ENCODE data around the gene OR8A1.
A peak's percentile ranks its signal among the peaks of the same experiment; 100 is the strongest.
"Not testable (repeated sequence)": the region's sequence is repeated elsewhere in the genome, so short reads cannot be mapped to it uniquely, and the experiment has no call there.

OR8A1 gene

GRCh38 chr11:124600621-124601320 is 31.0 kb downstream of the OR8A1 start:
- TF ChIP-seq CTCF (IDR thresholded peaks at IDR 0.05; ENCODE audit: low read depth, low read length, missing control alignments), result no peak
- no peak overlapping the region for H3K4me3 ChIP-seq (ENCODE audit: low read depth, low read length)
- in situ Hi-C loops (cut with HindIII; ENCODE audit: low sequenced_read_pairs), result no loop called here
- DNase-seq (ENCODE audit: low read depth), result no peak

- in situ Hi-C loops (cut with HindIII; ENCODE audit: low sequenced_read_pairs), result no loop called here
- H3K4me3 ChIP-seq (ENCODE audit: low read depth, low read length), result no peak overlapping the region
- no peak for DNase-seq (ENCODE audit: low read depth)
Measured at GRCh38 chr11:124602193-124602592, 32.4 kb downstream of the OR8A1 start.

DNA sequence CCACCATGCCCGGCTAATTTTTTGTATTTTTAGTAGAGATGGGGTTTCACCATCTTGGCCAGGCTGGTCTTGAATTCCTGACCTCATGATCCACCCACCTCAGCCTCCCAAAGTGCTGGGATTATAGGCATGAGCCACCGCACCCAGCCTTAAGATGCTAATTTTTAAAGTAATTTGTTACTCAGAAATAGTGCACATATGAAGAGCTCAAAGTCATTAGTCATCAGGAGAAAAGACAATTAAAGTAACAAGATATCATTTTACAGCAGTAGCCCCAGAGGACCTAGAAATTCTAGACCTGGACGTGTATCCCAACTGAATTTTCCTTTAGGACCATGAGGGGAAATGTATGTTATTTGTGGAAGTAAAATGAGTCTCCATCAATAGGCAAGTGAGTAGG is 32.9 kb downstream of the OR8A1 start:
- in situ Hi-C loops (cut with HindIII; ENCODE audit: low sequenced_read_pairs); DNase-seq (ENCODE audit: low read depth); H3K4me3 ChIP-seq (ENCODE audit: low read depth, low read length): not testable (repeated sequence)

More at GRCh38 chr11:124602193-124602592, 32.4 kb downstream of the OR8A1 start:
- TF ChIP-seq CTCF (IDR thresholded peaks at IDR 0.05; ENCODE audit: low read depth, low read length, missing control alignments), result no peak

DNA sequence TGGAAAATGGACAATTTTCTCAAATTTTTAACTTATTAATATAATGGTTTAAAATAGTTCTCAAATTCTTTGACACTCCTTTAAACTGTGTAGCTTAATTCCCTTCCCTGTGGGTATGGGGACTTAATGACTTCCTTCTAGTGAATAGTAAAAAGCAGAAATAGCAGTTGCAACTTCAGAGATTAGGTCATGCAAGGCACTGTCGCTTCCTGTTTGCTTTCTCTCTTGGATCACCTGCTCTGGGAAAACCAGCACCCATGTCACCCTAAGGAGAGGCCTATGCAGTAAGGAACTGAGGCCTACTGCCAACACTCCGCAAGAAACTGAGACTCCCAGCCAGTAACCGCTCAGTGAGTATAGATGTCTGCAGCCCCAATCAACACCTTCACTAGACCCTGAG is 35.9 kb downstream of the OR8A1 start:
- in situ Hi-C loops (cut with HindIII; ENCODE audit: low sequenced_read_pairs), result no loop called here
- no peak for TF ChIP-seq CTCF (IDR thresholded peaks at IDR 0.05; ENCODE audit: low read depth, low read length, missing control alignments)
- no peak for DNase-seq (ENCODE audit: low read depth)
- H3K4me3 ChIP-seq (ENCODE audit: low read depth, low read length), result no peak overlapping the region

- no peak for DNase-seq (ENCODE audit: low read depth)
- TF ChIP-seq CTCF (IDR thresholded peaks at IDR 0.05; ENCODE audit: low read depth, low read length, missing control alignments), result no peak
- H3K4me3 ChIP-seq (ENCODE audit: low read depth, low read length), result no peak overlapping the region
- in situ Hi-C loops (cut with HindIII; ENCODE audit: low sequenced_read_pairs), result no loop called here
Measured at GRCh38 chr11:124608147-124608546, 38.4 kb downstream of the OR8A1 start.

GRCh38 chr11:124610295-124610694 is 40.5 kb downstream of the OR8A1 start:
- no peak for DNase-seq (ENCODE audit: low read depth)
- no peak overlapping the region for H3K4me3 ChIP-seq (ENCODE audit: low read depth, low read length)
- in situ Hi-C loops (cut with HindIII; ENCODE audit: low sequenced_read_pairs), result no loop called here
- no peak for TF ChIP-seq CTCF (IDR thresholded peaks at IDR 0.05; ENCODE audit: low read depth, low read length, missing control alignments)

GRCh38 chr11:124611064-124611463 is 41.3 kb downstream of the OR8A1 start, which contains the start of gene PANX3:
Gene PANX3 (plus strand): TSS chr11:124611428. CDS start chr11:124611557, 129 bp downstream.
- in situ Hi-C loops (cut with HindIII; ENCODE audit: low sequenced_read_pairs), result no loop called here
- no peak for TF ChIP-seq CTCF (IDR thresholded peaks at IDR 0.05; ENCODE audit: low read depth, low read length, missing control alignments)
- H3K4me3 ChIP-seq (ENCODE audit: low read depth, low read length), result no peak within 1 kb of the TSS
- DNase-seq (ENCODE audit: low read depth), result peak; percentile 51

Data from astrocyte of the cerebellum (primary cell).